ENCODE measurements around the gene ATP1B3.

DNA sequence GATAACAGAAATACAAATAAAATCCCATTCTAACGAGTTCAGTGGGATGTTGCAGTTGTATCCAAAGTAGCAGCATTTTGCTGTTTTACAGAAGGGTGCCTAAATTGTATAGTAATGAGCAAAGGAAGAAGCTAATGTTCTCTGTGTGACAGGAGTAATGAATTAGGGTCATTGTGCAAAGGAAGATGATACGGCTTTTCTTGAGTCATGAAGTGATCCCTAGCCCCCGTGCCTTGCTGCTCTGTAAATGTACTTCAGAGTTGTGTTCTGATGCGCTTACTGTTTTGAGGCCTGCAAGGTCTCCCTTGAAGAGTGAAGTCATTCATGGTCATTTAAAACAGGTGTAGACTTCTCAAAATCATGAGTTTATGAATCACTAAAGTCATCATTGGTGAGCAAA is 37.9 kb downstream of the ATP1B3 start:
- TF ChIP-seq POLR2AphosphoS5 (IDR thresholded peaks at IDR 0.05; ENCODE audit: borderline replicate concordance, low read depth, low read length), result no peak
- TF ChIP-seq EZH2 (IDR thresholded peaks at IDR 0.05), result no peak
- TF ChIP-seq FOXP2 (optimal IDR thresholded peaks at IDR 0.05; ENCODE audit: control extremely low read depth, extremely low read length, insufficient read depth), result no peak
